Muscle layer of colon (tissue), 2 donors: ENCODE data around the gene WNT1.

Experiments
- H3K27ac ChIP-seq: one replicate; pipeline ENCODE4 v1.7.0; 2013; ENCODE audit warnings: low read depth, mild to moderate bottlenecking, low read length, moderate library complexity
- H3K27me3 ChIP-seq, 2 donors: one replicate each; pipeline ENCODE4 v1.7.0; 2013; ENCODE audit warnings: low read length in 2 of 2, mild to moderate bottlenecking in 2 of 2; ENCODE audit not compliant: insufficient read depth in 2 of 2, control insufficient read depth in 1 of 2
- H3K36me3 ChIP-seq: one replicate; pipeline ENCODE4 v1.7.0; 2013; ENCODE audit warnings: mild to moderate bottlenecking, low read length; ENCODE audit not compliant: insufficient read depth
- H3K4me1 ChIP-seq: one replicate; pipeline ENCODE4 v1.7.0; 2013; ENCODE audit warnings: mild to moderate bottlenecking, low read length; ENCODE audit not compliant: insufficient read depth
- H3K4me3 ChIP-seq, 2 donors: one replicate each; pipeline ENCODE4 v1.7.0; 2013; ENCODE audit warnings: low read length in 2 of 2, low read depth in 1 of 2, mild to moderate bottlenecking in 1 of 2, moderate library complexity in 1 of 2
- H3K9ac ChIP-seq: one replicate; pipeline ENCODE4 v1.7.0; 2013; ENCODE audit warnings: low read length
- H3K9me3 ChIP-seq: one replicate; pipeline ENCODE4 v1.7.0; 2013; ENCODE audit warnings: mild to moderate bottlenecking, low read length
- donor health status: abdominal sarcoma.
- donor health status: Adenocarcinoma of cecum.

Gene WNT1

DNA sequence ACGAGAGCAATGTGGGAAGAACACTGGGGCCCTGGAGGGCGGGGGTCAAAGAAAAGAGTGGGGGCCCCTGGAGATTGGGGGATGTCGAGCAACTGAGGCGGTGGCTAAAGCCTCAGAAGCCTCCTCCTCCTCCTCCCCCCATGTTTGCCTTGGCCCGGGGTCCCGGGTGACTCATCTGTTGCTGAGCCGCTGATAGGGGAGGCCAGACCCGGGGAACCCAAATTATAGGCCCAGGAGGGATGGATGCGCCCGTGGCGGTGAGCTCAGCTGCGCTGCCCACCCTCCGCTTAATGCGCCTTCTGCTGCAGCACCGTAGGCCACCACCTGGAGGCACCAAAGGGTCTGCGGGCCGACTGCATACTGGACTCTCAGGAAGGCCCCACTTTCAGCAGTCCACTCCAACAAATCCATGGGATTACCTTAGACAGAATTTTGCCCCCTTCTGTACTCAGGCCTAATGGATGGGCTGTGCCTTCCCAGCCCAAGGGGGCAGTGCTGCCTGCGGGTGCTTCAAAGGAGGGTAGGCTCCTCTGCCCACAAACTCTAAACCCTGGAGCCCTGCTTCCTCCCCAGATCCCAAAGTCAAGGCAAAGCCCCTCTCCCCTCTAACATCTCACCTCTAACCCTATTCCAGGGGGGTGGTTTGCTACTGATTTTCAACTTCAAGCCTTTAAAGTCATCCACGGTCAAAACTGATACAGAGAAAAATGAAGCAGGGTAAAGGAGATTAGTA is 4.0 kb upstream of the WNT1 start:
- no peaks in the 10 kb centered on the region for H3K9me3 ChIP-seq
- no peak overlapping the region for H3K4me3 ChIP-seq
- peaks cover 63 to 93% of the 10 kb centered on the region in 2 donors for H3K27me3 ChIP-seq
- H3K36me3 ChIP-seq = no peaks in the 10 kb centered on the region
- peaks cover 19% of the 10 kb centered on the region for H3K4me1 ChIP-seq
- no peak overlapping the region for H3K27ac ChIP-seq
- H3K9ac ChIP-seq = no peak overlapping the region

DNA sequence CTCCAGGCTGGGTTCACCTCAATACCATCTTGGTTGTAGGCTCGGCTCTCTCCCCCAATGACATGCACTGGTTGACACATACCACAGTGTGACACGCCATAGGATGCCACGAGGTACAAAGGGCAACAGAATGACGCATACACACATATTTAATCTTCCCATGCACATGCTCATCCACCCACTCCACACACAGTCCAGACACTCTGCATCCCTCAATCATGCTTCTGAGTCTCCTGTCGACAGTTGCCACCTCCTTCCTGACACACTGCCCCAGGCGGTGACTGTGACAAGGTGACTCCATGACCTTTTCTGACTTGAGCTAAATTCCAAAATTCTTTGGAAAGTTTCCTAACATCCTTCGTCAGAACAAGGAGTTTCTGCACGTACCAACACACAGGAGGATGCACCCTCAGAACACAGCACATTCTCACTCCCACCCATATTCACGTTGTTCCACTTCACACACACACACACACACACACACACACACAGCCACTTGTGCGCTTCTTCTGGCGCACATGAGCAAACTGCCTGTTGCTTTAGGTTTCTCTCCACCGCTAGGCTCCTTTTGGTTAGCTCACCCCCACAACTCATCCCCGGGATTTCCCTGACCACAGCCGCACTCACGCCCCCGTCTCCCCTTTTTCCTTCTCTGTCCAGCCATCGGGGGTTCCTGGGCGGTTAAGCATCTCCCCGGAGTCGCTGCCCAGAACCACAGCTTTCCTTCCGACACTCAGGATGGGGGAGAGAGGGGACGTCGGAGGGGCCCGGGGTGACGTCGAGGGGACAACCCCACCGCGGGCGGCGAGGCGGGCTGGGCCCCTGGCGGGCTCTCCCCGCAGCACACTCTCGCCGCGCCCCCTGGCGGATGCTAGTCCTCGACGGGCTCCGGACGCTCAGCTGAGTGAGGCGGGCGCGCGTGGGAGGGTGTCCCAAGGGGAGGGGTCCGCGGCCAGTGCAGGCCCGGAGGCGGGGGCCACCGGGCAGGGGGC is 536 bp upstream of the WNT1 start:
- H3K9me3 ChIP-seq = no peaks in the 10 kb centered on the region
- peaks cover 26% of the 10 kb centered on the region for H3K4me1 ChIP-seq
- H3K27ac ChIP-seq = no peak overlapping the region
- no peak overlapping the region for H3K9ac ChIP-seq
- H3K4me3 ChIP-seq = no peak overlapping the region
- H3K27me3 ChIP-seq = peaks cover 72 to 93% of the 10 kb centered on the region in 2 donors
- H3K36me3 ChIP-seq = no peaks in the 10 kb centered on the region

DNA sequence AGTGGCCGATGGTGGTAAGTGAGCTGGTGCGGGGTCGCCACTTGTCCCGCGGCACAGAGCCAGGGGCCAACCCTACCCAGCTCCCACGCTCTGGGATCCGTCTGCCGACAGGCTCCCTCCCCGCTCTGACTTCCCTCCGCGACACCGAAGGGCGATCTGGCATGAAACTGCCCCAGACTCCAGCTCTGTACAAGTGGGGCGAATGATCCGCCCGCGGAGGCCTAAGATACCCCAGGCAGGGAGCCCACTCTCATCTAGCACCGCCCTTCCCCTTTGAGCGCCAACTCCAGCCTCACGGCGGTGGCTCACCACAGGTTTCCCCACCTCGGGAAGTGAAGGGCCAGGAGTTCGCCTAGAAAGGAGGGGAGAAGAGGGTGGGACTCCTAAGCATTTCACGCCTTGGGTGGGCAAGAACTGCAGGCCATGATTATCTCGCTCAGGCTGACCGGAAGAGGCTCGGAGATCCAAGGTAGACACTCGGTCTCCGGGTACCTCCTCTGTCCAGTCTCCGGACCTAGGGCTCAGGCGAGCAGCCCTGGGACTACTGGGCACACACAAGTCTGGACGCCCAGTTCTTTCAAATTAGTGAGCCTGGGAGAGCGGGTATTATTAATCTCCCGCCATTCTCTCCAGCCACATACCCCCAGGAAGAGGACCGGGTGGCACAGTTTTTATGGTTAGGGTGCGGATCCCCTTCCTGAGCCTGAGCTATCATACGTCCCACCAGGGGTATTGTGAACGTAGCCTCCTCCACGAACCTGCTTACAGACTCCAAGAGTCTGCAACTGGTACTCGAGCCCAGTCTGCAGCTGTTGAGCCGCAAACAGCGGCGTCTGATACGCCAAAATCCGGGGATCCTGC is 849 bp downstream of the WNT1 start:
- H3K4me1 ChIP-seq = peaks cover 26% of the 10 kb centered on the region
- no peak overlapping the region for H3K9ac ChIP-seq
- H3K36me3 ChIP-seq = no peaks in the 10 kb centered on the region
- no peak overlapping the region for H3K27ac ChIP-seq
- no peaks in the 10 kb centered on the region for H3K9me3 ChIP-seq
- peaks cover 60 to 83% of the 10 kb centered on the region in 2 donors for H3K27me3 ChIP-seq
- peak overlapping the region; percentile 44 to 47 for H3K4me3 ChIP-seq

DNA sequence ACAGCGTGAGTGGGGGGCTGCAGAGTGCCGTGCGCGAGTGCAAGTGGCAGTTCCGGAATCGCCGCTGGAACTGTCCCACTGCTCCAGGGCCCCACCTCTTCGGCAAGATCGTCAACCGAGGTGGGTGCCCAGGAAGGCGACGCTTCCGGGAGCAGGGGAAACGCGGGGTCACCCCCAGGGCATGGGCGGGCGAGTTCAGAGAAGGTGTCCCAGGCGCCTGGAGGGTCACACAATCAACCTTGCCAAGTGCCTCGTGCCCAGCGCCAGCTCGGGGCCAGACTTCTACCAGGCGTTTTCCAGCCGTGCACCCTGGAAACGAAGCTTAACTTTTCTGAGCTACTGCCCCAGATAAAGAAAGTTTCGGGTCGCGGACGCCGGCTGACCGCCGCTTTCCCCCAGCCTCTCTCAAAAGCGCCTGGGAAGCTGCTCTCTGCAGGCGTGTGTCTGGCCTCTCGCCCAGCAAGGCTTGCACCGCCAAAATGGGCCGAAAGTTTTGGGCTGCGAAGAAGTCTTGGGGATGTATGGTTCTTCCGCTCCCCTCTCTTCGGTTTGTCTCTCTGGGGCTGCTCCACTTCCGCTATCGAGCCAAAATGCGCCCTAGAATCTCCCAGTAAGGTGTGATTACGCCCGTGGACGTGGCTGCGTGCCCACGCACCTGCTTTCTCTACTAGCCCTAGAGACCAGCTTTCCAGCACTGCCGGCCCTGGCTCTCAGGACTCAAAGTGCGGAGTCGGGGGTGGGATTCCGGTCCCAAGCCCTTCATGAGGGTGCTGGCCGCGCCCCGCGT is 1.7 kb downstream of the WNT1 start:
- Histone ChIP-seq H3K9ac (no peak overlapping the region), H3K36me3 (no peaks in the 10 kb centered on the region), H3K27me3 (peaks cover 54 to 75% of the 10 kb centered on the region in 2 donors), H3K4me1 (peaks cover 26% of the 10 kb centered on the region), H3K4me3 (peak overlapping the region; percentile 18 to 44), H3K9me3 (no peaks in the 10 kb centered on the region), H3K27ac (no peak overlapping the region)

DNA sequence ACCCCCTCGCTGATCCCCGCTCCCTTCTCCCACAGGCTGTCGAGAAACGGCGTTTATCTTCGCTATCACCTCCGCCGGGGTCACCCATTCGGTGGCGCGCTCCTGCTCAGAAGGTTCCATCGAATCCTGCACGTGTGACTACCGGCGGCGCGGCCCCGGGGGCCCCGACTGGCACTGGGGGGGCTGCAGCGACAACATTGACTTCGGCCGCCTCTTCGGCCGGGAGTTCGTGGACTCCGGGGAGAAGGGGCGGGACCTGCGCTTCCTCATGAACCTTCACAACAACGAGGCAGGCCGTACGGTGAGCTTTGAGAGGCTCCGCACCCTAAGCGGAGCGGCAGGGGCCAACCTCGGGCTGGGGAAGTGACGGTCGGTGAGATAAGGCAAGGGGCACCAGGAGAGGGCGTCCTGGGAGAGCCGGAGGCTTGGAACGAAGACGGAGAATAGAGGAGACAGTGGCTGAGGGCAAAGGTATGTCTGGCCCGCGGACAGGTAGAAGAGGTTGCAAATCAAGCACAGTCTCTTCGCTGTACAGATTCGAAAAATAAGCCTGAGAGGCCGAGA is 2.3 kb downstream of the WNT1 start:
- Histone ChIP-seq H3K27me3 (peaks cover 51 to 79% of the 10 kb centered on the region in 2 donors), H3K27ac (no peak overlapping the region), H3K9me3 (no peaks in the 10 kb centered on the region), H3K36me3 (no peaks in the 10 kb centered on the region), H3K9ac (no peak overlapping the region), H3K4me1 (peaks cover 26% of the 10 kb centered on the region), H3K4me3 (peak overlapping the region; percentile 18 to 44)

DNA sequence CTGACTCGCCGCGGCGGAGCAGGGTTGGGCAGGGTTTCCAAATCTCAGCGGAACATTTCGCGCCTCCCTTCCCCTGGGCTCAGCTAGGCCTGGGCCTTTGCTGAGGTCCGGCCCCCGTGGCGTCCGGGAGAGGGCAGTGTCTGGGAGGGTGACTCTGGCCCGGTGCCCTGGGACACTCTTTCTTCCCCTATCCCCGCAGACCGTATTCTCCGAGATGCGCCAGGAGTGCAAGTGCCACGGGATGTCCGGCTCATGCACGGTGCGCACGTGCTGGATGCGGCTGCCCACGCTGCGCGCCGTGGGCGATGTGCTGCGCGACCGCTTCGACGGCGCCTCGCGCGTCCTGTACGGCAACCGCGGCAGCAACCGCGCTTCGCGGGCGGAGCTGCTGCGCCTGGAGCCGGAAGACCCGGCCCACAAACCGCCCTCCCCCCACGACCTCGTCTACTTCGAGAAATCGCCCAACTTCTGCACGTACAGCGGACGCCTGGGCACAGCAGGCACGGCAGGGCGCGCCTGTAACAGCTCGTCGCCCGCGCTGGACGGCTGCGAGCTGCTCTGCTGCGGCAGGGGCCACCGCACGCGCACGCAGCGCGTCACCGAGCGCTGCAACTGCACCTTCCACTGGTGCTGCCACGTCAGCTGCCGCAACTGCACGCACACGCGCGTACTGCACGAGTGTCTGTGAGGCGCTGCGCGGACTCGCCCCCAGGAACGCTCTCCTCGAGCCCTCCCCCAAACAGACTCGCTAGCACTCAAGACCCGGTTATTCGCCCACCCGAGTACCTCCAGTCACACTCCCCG is 3.0 kb downstream of the WNT1 start:
- no peaks in the 10 kb centered on the region for H3K9me3 ChIP-seq
- H3K9ac ChIP-seq = no peak overlapping the region
- H3K4me1 ChIP-seq = peaks cover 26% of the 10 kb centered on the region
- peak overlapping the region in 1 of 2 donors; percentile 44 for H3K4me3 ChIP-seq
- H3K36me3 ChIP-seq = no peaks in the 10 kb centered on the region
- H3K27ac ChIP-seq = no peak overlapping the region
- peaks cover 51 to 79% of the 10 kb centered on the region in 2 donors for H3K27me3 ChIP-seq

DNA sequence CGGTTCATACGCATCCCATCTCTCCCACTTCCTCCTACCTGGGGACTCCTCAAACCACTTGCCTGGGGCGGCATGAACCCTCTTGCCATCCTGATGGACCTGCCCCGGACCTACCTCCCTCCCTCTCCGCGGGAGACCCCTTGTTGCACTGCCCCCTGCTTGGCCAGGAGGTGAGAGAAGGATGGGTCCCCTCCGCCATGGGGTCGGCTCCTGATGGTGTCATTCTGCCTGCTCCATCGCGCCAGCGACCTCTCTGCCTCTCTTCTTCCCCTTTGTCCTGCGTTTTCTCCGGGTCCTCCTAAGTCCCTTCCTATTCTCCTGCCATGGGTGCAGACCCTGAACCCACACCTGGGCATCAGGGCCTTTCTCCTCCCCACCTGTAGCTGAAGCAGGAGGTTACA is 3.6 kb downstream of the WNT1 start:
- no peak overlapping the region for H3K4me3 ChIP-seq

DNA sequence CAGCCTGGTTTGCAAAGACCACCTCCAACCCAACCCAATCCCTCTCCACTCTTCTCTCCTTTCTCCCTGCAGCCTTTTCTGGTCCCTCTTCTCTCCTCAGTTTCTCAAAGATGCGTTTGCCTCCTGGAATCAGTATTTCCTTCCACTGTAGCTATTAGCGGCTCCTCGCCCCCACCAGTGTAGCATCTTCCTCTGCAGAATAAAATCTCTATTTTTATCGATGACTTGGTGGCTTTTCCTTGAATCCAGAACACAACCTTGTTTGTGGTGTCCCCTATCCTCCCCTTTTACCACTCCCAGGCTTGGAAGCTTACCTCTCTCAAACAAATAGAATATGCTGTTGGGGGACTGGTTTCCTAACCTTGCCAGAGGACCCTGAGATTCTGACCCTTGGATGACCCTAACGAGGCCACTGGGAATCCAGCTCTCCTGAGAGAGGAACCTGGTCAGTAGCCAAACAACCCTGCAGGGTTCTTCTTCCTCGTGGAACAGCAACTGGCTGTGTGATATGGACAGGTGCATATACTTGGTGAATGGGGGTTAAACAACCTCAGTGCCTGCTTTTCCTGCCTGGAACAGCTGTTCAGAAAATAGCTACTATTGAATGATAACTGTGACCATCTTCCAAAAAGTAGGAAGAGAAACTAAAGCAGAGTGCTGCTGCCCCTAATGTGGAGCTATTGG is 4.4 kb downstream of the WNT1 start:
- peaks cover 43 to 78% of the 10 kb centered on the region in 2 donors for H3K27me3 ChIP-seq
- H3K9me3 ChIP-seq = no peaks in the 10 kb centered on the region
- no peaks in the 10 kb centered on the region for H3K36me3 ChIP-seq
- no peak overlapping the region for H3K4me3 ChIP-seq
- no peak overlapping the region for H3K9ac ChIP-seq
- peaks cover 26% of the 10 kb centered on the region for H3K4me1 ChIP-seq
- H3K27ac ChIP-seq = no peak overlapping the region

More for the DNA sequence above, 3.6 kb downstream of the WNT1 start:
- Histone ChIP-seq H3K27me3 (peaks cover 51 to 78% of the 10 kb centered on the region in 2 donors), H3K27ac (no peak overlapping the region), H3K36me3 (no peaks in the 10 kb centered on the region), H3K9ac (no peak overlapping the region), H3K9me3 (no peaks in the 10 kb centered on the region), H3K4me1 (peaks cover 26% of the 10 kb centered on the region)

DNA sequence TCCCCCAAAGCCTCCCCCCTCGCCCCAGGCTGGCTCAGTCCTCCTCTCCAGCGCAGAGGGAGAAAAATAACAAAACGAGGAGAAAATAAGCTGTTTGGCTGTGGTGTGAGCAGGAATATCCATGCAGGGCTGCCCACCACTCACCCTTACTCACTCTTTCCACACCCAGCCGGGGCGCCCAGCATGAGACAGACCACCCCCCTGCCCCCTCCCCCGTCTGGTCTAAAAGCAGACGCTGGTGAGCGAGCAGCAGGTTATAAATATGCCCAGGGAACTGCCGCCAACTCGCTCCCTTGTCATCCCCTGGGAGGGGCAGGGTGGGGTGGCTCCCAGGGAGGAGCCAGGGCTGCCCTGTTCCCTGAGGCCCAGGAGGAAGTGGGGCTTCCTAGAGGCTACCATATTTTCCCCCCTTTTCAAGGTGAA is 7.4 kb downstream of the WNT1 start:
- Histone ChIP-seq H3K27me3 (peaks cover 21 to 67% of the 10 kb centered on the region in 2 donors), H3K9me3 (no peaks in the 10 kb centered on the region), H3K36me3 (no peaks in the 10 kb centered on the region), H3K27ac (no peak overlapping the region), H3K9ac (no peak overlapping the region), H3K4me3 (no peak overlapping the region), H3K4me1 (peaks cover 5% of the 10 kb centered on the region)
